ENCODE data around the gene TMEM63C. TPM values are rescaled to one million over a fixed set of nuclear protein-coding genes. Genes with fewer than 3 reads are reported as not detected.

TMEM63C gene
- total RNA-seq, 2 donors from 2014 or later: 1.1 to 1.6 TPM

DNA sequence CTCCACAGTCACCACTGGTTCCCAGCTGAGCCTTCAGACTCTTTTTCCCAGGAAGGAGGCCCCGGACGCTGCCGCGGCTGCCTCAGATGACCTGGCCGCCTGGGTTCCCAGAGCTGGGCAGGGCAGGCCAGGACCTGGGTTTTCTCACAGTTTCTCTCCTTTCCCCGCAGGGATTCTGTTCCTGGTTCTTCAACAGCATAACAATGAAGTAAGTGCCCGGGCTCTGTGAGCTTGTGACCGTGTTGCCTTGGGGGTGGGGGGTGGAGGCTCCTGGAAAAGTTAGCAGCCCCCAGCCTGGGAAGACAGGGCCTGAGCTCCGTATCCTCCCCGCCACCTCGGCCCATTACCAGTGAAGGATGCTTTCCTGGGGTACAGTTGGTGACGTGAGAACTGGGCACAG is 43.7 kb downstream of the TMEM63C start:
- peaks cover 31% of the 10 kb centered on the region for H3K4me1 Mint-ChIP-seq
- DNase-seq: no peak

GRCh38 chr14:77225892-77226557 is 44.4 kb downstream of the TMEM63C start:
- Mint-ChIP-seq H3K4me1 (peaks cover 28% of the 10 kb centered on the region), H3K4me3 (no peak overlapping the region), H3K27ac (no peak overlapping the region), H3K27me3 (ENCODE audit: insufficient read depth) (peaks cover 2% of the 10 kb centered on the region), H3K9me3 (no peaks in the 10 kb centered on the region), H3K36me3 (ENCODE audit: low read depth) (no peaks in the 10 kb centered on the region)
- H3K27me3 ChIP-seq (ENCODE audit: control insufficient read depth, insufficient read depth, low read length, poor library complexity, severe bottlenecking): no peaks in the 10 kb centered on the region
- no peaks in the 10 kb centered on the region for H3K36me3 ChIP-seq (ENCODE audit: control insufficient read depth, insufficient read depth, low read length)
- no peak overlapping the region for H3K4me3 ChIP-seq (ENCODE audit: low read length)
- no peaks in the 10 kb centered on the region for H3K9me3 ChIP-seq (ENCODE audit: control insufficient read depth, low read length)
- H3K9ac ChIP-seq (ENCODE audit: extremely low read depth, low read length, poor library complexity, severe bottlenecking): no peak overlapping the region
- no peak for TF ChIP-seq CTCF (conservative IDR thresholded peaks at IDR 0.05)
- WGBS, 2 experiments (ENCODE audit: insufficient coverage in 1 of 2, insufficient read length in 1 of 2): 89 to 92% methylated on average over 13 to 14 of the region's 14 CpGs
- H3K27ac ChIP-seq (ENCODE audit: low read depth, low read length): no peak overlapping the region
- H3K4me1 ChIP-seq (ENCODE audit: control insufficient read depth, insufficient read depth, low read length): peaks cover 12% of the 10 kb centered on the region
- no peak for DNase-seq

More for the DNA sequence above, 43.7 kb downstream of the TMEM63C start:
- Histone ChIP-seq H3K9ac (ENCODE audit: extremely low read depth, low read length, poor library complexity, severe bottlenecking) (no peak overlapping the region), H3K36me3 (ENCODE audit: control insufficient read depth, insufficient read depth, low read length) (no peaks in the 10 kb centered on the region), H3K27me3 (ENCODE audit: control insufficient read depth, insufficient read depth, low read length, poor library complexity, severe bottlenecking) (no peaks in the 10 kb centered on the region), H3K4me1 (ENCODE audit: control insufficient read depth, insufficient read depth, low read length) (peaks cover 12% of the 10 kb centered on the region), H3K27ac (ENCODE audit: low read depth, low read length) (no peak overlapping the region), H3K4me3 (ENCODE audit: low read length) (no peak overlapping the region), H3K9me3 (ENCODE audit: control insufficient read depth, low read length) (no peaks in the 10 kb centered on the region)
- no peaks in the 10 kb centered on the region for H3K9me3 Mint-ChIP-seq
- no peak for TF ChIP-seq CTCF (conservative IDR thresholded peaks at IDR 0.05)
- peaks cover 2% of the 10 kb centered on the region for H3K27me3 Mint-ChIP-seq (ENCODE audit: insufficient read depth)
- no peak overlapping the region for H3K27ac Mint-ChIP-seq
- 80 to 91% methylated on average over 6 to 12 of the region's 12 CpGs for WGBS, 2 experiments (ENCODE audit: insufficient coverage in 1 of 2, insufficient read length in 1 of 2)
- H3K4me3 Mint-ChIP-seq: no peak overlapping the region
- H3K36me3 Mint-ChIP-seq (ENCODE audit: low read depth): no peaks in the 10 kb centered on the region

GRCh38 chr14:77228056-77228455 is 46.5 kb downstream of the TMEM63C start:
- Histone ChIP-seq H3K27me3 (ENCODE audit: control insufficient read depth, insufficient read depth, low read length, poor library complexity, severe bottlenecking) (no peaks in the 10 kb centered on the region), H3K36me3 (ENCODE audit: control insufficient read depth, insufficient read depth, low read length) (no peaks in the 10 kb centered on the region), H3K4me1 (ENCODE audit: control insufficient read depth, insufficient read depth, low read length) (peaks cover 7% of the 10 kb centered on the region), H3K9ac (ENCODE audit: extremely low read depth, low read length, poor library complexity, severe bottlenecking) (no peak overlapping the region), H3K27ac (ENCODE audit: low read depth, low read length) (no peak overlapping the region), H3K4me3 (ENCODE audit: low read length) (no peak overlapping the region), H3K9me3 (ENCODE audit: control insufficient read depth, low read length) (no peaks in the 10 kb centered on the region)
- no peak overlapping the region for H3K27ac Mint-ChIP-seq
- no peak overlapping the region for H3K4me3 Mint-ChIP-seq
- H3K9me3 Mint-ChIP-seq: no peaks in the 10 kb centered on the region
- 81 to 86% methylated on average over 2 to 6 of the region's 6 CpGs for WGBS, 2 experiments (ENCODE audit: insufficient coverage in 1 of 2, insufficient read length in 1 of 2)
- TF ChIP-seq CTCF (conservative IDR thresholded peaks at IDR 0.05): peak; percentile 53
- peaks cover 7% of the 10 kb centered on the region for H3K27me3 Mint-ChIP-seq (ENCODE audit: insufficient read depth)
- no peaks in the 10 kb centered on the region for H3K36me3 Mint-ChIP-seq (ENCODE audit: low read depth)
- peaks cover 13% of the 10 kb centered on the region for H3K4me1 Mint-ChIP-seq
- DNase-seq: no peak

Data from endodermal cell (in vitro differentiated cells).